HG03039 (cell line): ENCODE results near the gene HIP1R.

Experiments
- ATAC-seq: cut with Tn5 transposase; IDR thresholded peaks from one replicate; pipeline ENCODE4 v1.9.1; 2021; ENCODE audit warnings: mild to moderate bottlenecking, moderate library complexity; ENCODE audit not compliant: unreplicated experiment

Gene HIP1R

GRCh38 chr12:122846622-122847515 is 11.6 kb downstream of the HIP1R start:
- no peak for ATAC-seq

- ATAC-seq, result no peak
Observed at GRCh38 chr12:122847516-122847836, 12.2 kb downstream of the HIP1R start.

- ATAC-seq, result no peak
Observed at GRCh38 chr12:122847921-122848421, 12.7 kb downstream of the HIP1R start.

GRCh38 chr12:122848471-122849351 is 13.5 kb downstream of the HIP1R start:
- ATAC-seq, result no peak

GRCh38 chr12:122849352-122850047 is 14.2 kb downstream of the HIP1R start:
- ATAC-seq, result no peak

GRCh38 chr12:122850048-122850445 is 14.8 kb downstream of the HIP1R start:
- no peak for ATAC-seq

- ATAC-seq, result no peak
Observed at GRCh38 chr12:122850695-122851350, 15.6 kb downstream of the HIP1R start.

- ATAC-seq, result no peak
Observed at GRCh38 chr12:122851820-122852219, 16.6 kb downstream of the HIP1R start.

- ATAC-seq, result no peak
Observed at GRCh38 chr12:122852336-122853275, 17.3 kb downstream of the HIP1R start.

- no peak for ATAC-seq
Observed at GRCh38 chr12:122853582-122854245, 18.5 kb downstream of the HIP1R start.

- ATAC-seq, result no peak
Observed at GRCh38 chr12:122854554-122854953, 19.3 kb downstream of the HIP1R start.

GRCh38 chr12:122855071-122855829 is 20.0 kb downstream of the HIP1R start:
- no peak for ATAC-seq

GRCh38 chr12:122855928-122856831 is 20.9 kb downstream of the HIP1R start:
- ATAC-seq, result no peak

GRCh38 chr12:122856999-122857671 is 21.9 kb downstream of the HIP1R start:
- ATAC-seq, result no peak

GRCh38 chr12:122858171-122858570 is 22.9 kb downstream of the HIP1R start:
- ATAC-seq, result no peak

- no peak for ATAC-seq
Observed at GRCh38 chr12:122858591-122859302, 23.5 kb downstream of the HIP1R start.
